H1 (cell line): ENCODE measurements around the gene FGF19. TPM values are rescaled to one million over a fixed set of nuclear protein-coding genes. Genes with fewer than 3 reads are reported as not detected.

Experiments
- BCL11A ChIP-seq, 2 experiments: IDR thresholded peaks; one replicate each; pipeline ENCODE4 v1.6.1; 2011; ENCODE audit warnings: low read depth in 2 of 2, low read length in 2 of 2, mild to moderate bottlenecking in 2 of 2
- CBX5 ChIP-seq: fragments of 300-800, 300-1000 bp; sonication (generic); IDR thresholded peaks from 2 replicates; pipeline ENCODE4 v1.7.1; 2016; ENCODE audit warnings: antibody characterized with exemption, low read length, low read depth
- CHD7 ChIP-seq: fragments of 300-600 bp; sonication (generic); IDR thresholded peaks from 2 replicates; pipeline ENCODE4 v1.7.1; 2012; ENCODE audit warnings: low read length, moderate library complexity, mild to moderate bottlenecking, inconsistent platforms; ENCODE audit not compliant: insufficient replicate concordance
- CTBP2 ChIP-seq: IDR thresholded peaks from 2 replicates; pipeline ENCODE4 v1.7.0; 2011; ENCODE audit warnings: borderline replicate concordance, mild to moderate bottlenecking, moderate library complexity, mixed read lengths, low read length; ENCODE audit not compliant: insufficient read depth, insufficient read length
- FOSL1 ChIP-seq: IDR thresholded peaks from 2 replicates; pipeline ENCODE4 v1.6.1; 2011; ENCODE audit warnings: mild to moderate bottlenecking, low read depth, low read length, moderate library complexity; ENCODE audit not compliant: insufficient read depth
- KDM4A ChIP-seq: IDR thresholded peaks from one replicate; pipeline ENCODE4 v1.7.1; 2012; ENCODE audit warnings: low read depth, mild to moderate bottlenecking, moderate library complexity, low read length, inconsistent platforms; ENCODE audit not compliant: severe bottlenecking
- NRF1 ChIP-seq: IDR thresholded peaks from 2 replicates; pipeline ENCODE4 v1.6.1; 2011; ENCODE audit warnings: mild to moderate bottlenecking, low read depth, low read length, improper control_type of control experiment
- POLR2AphosphoS5 ChIP-seq: IDR thresholded peaks from 2 replicates; pipeline ENCODE4 v1.6.1; 2011; ENCODE audit warnings: low read depth, low read length
- POU5F1 ChIP-seq: IDR thresholded peaks from 2 replicates; pipeline ENCODE4 v1.6.1; 2011; ENCODE audit warnings: low read depth, mild to moderate bottlenecking, low read length, moderate library complexity
- RBBP5 ChIP-seq: IDR thresholded peaks from 2 replicates; pipeline ENCODE4 v1.7.1; 2012; ENCODE audit warnings: low read depth, mild to moderate bottlenecking, inconsistent platforms, low read length, moderate library complexity, borderline replicate concordance
- SAP30 ChIP-seq: fragments of 300-600 bp; sonication (generic); IDR thresholded peaks from 2 replicates; pipeline ENCODE4 v1.7.1; 2012; ENCODE audit warnings: low read length, moderate library complexity, mild to moderate bottlenecking, inconsistent platforms; ENCODE audit not compliant: insufficient read depth, insufficient replicate concordance
- SUZ12 ChIP-seq: fragments of 200-600 bp; sonication (generic); IDR thresholded peaks from 2 replicates; pipeline ENCODE4 v1.6.1; 2012; ENCODE audit warnings: mild to moderate bottlenecking, inconsistent platforms, low read length, moderate library complexity, mixed read lengths
- polyA plus RNA-seq, 7 experiments: library from polyadenylated mRNA; depleted of rRNA in 3 of 7; stranded (reverse) in 5 of 7; unstranded in 2 of 7; fragments of >200 nt in 5 of 7; fragments of 200-250 nt in 2 of 7; gene quantifications; 1 replicate in 5 of 7; 2 replicates in 1 of 7; 4 replicates in 1 of 7; pipeline versions ENCODE4 v1.2.1 to v1.2.3, GENCODE V29; 2011 to 2013; ENCODE audit warnings: missing spikeins in 2 of 7, mixed read lengths in 2 of 7
- total RNA-seq: library from RNA; stranded (reverse); fragmentation: NEBNext Ultra II Directional; extraction: Animal tissue kit (Norgen Biotek cat#: 25700); gene quantifications from 2 replicates; pipeline ENCODE4 v1.2.1, GENCODE V29; 2021

Gene FGF19
- total and polyA plus RNA-seq, 2 of the 8 experiments (the other 6 are each of a cell fraction or from before 2014, with no cell fraction given): 9.6 to 14.8 TPM

- TF ChIP-seq CHD7 (no peak), CTBP2 (no peak), NRF1 (no peak), KDM4A (no peak), SAP30 (no peak), RBBP5 (no peak), FOSL1 (no peak), SUZ12 (no peak), POU5F1 (no peak), POLR2AphosphoS5 (no peak), CBX5 (no peak), BCL11A (IDR thresholded peaks at IDR 0.05; ENCODE audit: low read depth in 2 of 2, low read length in 2 of 2) (no peak)
These were observed 11.4 kb downstream of the FGF19 start (continued) for GRCh38 chr11:69692422-69692821.
